Measurements from ENCODE around the gene ZNF536. TPM values are rescaled to one million over a fixed set of nuclear protein-coding genes. Genes with fewer than 3 reads are reported as not detected.

ZNF536 gene
- total and polyA plus RNA-seq, 9 donors, result 0.13 to 0.52 (median 0.28) TPM; not detected in 4

- Histone ChIP-seq H3K27me3 (no peaks in the 10 kb centered on the region), H3K36me3 (no peaks in the 10 kb centered on the region), H3K4me3 (no peak overlapping the region), H3K9me3 (no peaks in the 10 kb centered on the region), H3K4me1 (ENCODE audit: insufficient read depth) (no peaks in the 10 kb centered on the region), H3K27ac (no peak overlapping the region)
- intact Hi-C loops (cut with DNase I), result no loop called here
- DNase-seq, result no peak
- WGBS, 3 donors, result 72 to 79% (median 73%) methylated on average over 3 of the region's 3 CpGs
- TF ChIP-seq CTCF (IDR thresholded peaks at IDR 0.05) (no peak), EP300 (IDR thresholded peaks at IDR 0.05) (no peak), POLR2A (IDR thresholded peaks at IDR 0.05) (no peak)
These were observed 56.7 kb downstream of the ZNF536 start for GRCh38 chr19:30428844-30429243.

GRCh38 chr19:30430206-30430734 is 58.1 kb downstream of the ZNF536 start:
- intact Hi-C loops (cut with DNase I), result no loop called here
- Histone ChIP-seq H3K36me3 (no peaks in the 10 kb centered on the region), H3K4me1 (ENCODE audit: insufficient read depth) (no peaks in the 10 kb centered on the region), H3K9me3 (no peaks in the 10 kb centered on the region), H3K27ac (no peak overlapping the region), H3K27me3 (no peaks in the 10 kb centered on the region), H3K4me3 (no peak overlapping the region)
- no peak for DNase-seq
- 93 to 96% (median 94%) methylated on average over 6 of the region's 6 CpGs for WGBS, 3 donors
- no peak for TF ChIP-seq EP300 (IDR thresholded peaks at IDR 0.05)
- no peak for TF ChIP-seq POLR2A (IDR thresholded peaks at IDR 0.05)
- TF ChIP-seq CTCF (IDR thresholded peaks at IDR 0.05), result no peak

- H3K9me3 ChIP-seq, result no peaks in the 10 kb centered on the region
- H3K27me3 ChIP-seq, result no peaks in the 10 kb centered on the region
- no peak for TF ChIP-seq EP300 (IDR thresholded peaks at IDR 0.05)
- TF ChIP-seq CTCF (IDR thresholded peaks at IDR 0.05), result no peak
- H3K4me1 ChIP-seq (ENCODE audit: insufficient read depth), result no peaks in the 10 kb centered on the region
- whole genome bisulfite sequencing, 3 donors, result 67 to 82% (median 79%) methylated on average over 8 of the region's 8 CpGs
- intact Hi-C loops (cut with DNase I), result no loop called here
- H3K4me3 ChIP-seq, result no peak overlapping the region
- H3K27ac ChIP-seq, result no peak overlapping the region
- H3K36me3 ChIP-seq, result no peaks in the 10 kb centered on the region
- no peak for DNase-seq
These were observed 59.4 kb downstream of the ZNF536 start for GRCh38 chr19:30431591-30431990.

GRCh38 chr19:30434797-30435594 is 62.8 kb downstream of the ZNF536 start:
- Histone ChIP-seq H3K36me3 (no peaks in the 10 kb centered on the region), H3K27me3 (no peaks in the 10 kb centered on the region), H3K4me1 (ENCODE audit: insufficient read depth) (no peaks in the 10 kb centered on the region), H3K4me3 (no peak overlapping the region), H3K27ac (no peak overlapping the region), H3K9me3 (no peaks in the 10 kb centered on the region)
- 92 to 96% (median 94%) methylated on average over 4 of the region's 4 CpGs for WGBS, 3 donors
- no peak for DNase-seq
- intact Hi-C loops (cut with DNase I), result no loop called here
- TF ChIP-seq CTCF (IDR thresholded peaks at IDR 0.05) (no peak), POLR2A (IDR thresholded peaks at IDR 0.05) (no peak), EP300 (IDR thresholded peaks at IDR 0.05) (no peak)

Data from ovary (tissue), 9 donors.